ENCODE results near the gene XPOT.

GRCh38 chr12:64418209-64418608, 14.0 kb downstream of the XPOT start:
- TF ChIP-seq, protein P1, sequence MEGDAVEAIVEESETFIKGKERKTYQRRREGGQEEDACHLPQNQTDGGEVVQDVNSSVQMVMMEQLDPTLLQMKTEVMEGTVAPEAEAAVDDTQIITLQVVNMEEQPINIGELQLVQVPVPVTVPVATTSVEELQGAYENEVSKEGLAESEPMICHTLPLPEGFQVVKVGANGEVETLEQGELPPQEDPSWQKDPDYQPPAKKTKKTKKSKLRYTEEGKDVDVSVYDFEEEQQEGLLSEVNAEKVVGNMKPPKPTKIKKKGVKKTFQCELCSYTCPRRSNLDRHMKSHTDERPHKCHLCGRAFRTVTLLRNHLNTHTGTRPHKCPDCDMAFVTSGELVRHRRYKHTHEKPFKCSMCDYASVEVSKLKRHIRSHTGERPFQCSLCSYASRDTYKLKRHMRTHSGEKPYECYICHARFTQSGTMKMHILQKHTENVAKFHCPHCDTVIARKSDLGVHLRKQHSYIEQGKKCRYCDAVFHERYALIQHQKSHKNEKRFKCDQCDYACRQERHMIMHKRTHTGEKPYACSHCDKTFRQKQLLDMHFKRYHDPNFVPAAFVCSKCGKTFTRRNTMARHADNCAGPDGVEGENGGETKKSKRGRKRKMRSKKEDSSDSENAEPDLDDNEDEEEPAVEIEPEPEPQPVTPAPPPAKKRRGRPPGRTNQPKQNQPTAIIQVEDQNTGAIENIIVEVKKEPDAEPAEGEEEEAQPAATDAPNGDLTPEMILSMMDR (IDR thresholded peaks at IDR 0.05), result no peak
- no peak for TF ChIP-seq POLR2A (IDR thresholded peaks at IDR 0.05)
